Adrenal gland (tissue), 12 donors: Measurements from ENCODE around the gene PANX2. TPM values are rescaled to one million over a fixed set of nuclear protein-coding genes. Genes with fewer than 3 reads are reported as not detected.

Source experiments
- DNase-seq, 7 donors: peaks; one replicate each; pipeline ENCODE4 v3.0.0-alpha.2; 2019 to 2020
- H3K27ac ChIP-seq, 5 donors: fragments of 200-600 bp; sonication (generic) in 4 of 5; 1 replicate in 3 of 5; 2 replicates in 2 of 5; pipeline versions ENCODE4 v1.5.1 to v1.8.0; 2016 to 2020; ENCODE audit warnings: mild to moderate bottlenecking in 1 of 5
- H3K27me3 ChIP-seq: fragments of 200-600 bp; 2 replicates; pipeline ENCODE4 v1.8.0; 2021
- H3K36me3 ChIP-seq, 2 donors: fragments of 200-600 bp; replicated peaks in 1 of 2; 1 replicate in 1 of 2; 2 replicates in 1 of 2; pipeline versions ENCODE4 v1.5.1 to v1.8.0; 2018 to 2022
- H3K4me1 ChIP-seq, 2 donors: fragments of 200-600 bp; replicated peaks in 1 of 2; 1 replicate in 1 of 2; 2 replicates in 1 of 2; pipeline versions ENCODE4 v1.5.1 to v1.8.0; 2018 to 2021
- H3K4me3 ChIP-seq, 4 donors: fragments of 200-600 bp; sonication (generic) in 3 of 4; one replicate each; pipeline ENCODE4 v1.5.1; 2016 to 2018
- H3K9me3 ChIP-seq, 3 donors: fragments of 200-600 bp; sonication (generic) in 1 of 3; replicated peaks in 1 of 3; 1 replicate in 2 of 3; 2 replicates in 1 of 3; pipeline versions ENCODE4 v1.5.1 to v1.8.0; 2016 to 2021
- CTCF ChIP-seq, 6 experiments: fragments of 450-650 bp in 4 of 6; fragments of 200-600 bp in 2 of 6; sonication (generic) in 1 of 6; IDR thresholded peaks; 1 replicate in 5 of 6; 2 replicates in 1 of 6; pipeline versions ENCODE4 v1.5.1 to v1.8.0; 2016 to 2021; ENCODE audit warnings: antibody characterized with exemption in 6 of 6, mild to moderate bottlenecking in 2 of 6, moderate library complexity in 1 of 6
- POLR2A ChIP-seq, 2 donors: fragments of 450-650 bp; IDR thresholded peaks; one replicate each; pipeline ENCODE4 v1.6.1; 2017; ENCODE audit warnings: antibody characterized with exemption in 2 of 2, mild to moderate bottlenecking in 2 of 2, moderate library complexity in 1 of 2
- WGBS, 4 donors: extraction: QIAGEN DNeasy Blood & Tissue Kit in 2 of 4; methylation state at CpG; one replicate each; pipeline versions ENCODE4 v1.1.5 to v1.1.7; 2013 to 2017; 5-methylcytosine and 5-hydroxymethylcytosine counted together
- intact Hi-C, 2 donors: fragments of 100-400 bp; cut with DNase I; formaldehyde crosslinking; loops; one replicate each; pipeline versions ENCODE4 v1.14.1 to v1.15.0; 2022 to 2023
- polyA plus RNA-seq, 3 donors: library from polyadenylated mRNA; stranded (reverse); fragments of 200-250 nt in 2 of 3; fragments of 350-450 nt in 1 of 3; fragmentation: Illumina TruSeq in 1 of 3; extraction: RNeasy Lipid Tissue Mini Kit (QIAGEN cat#74804) in 1 of 3; gene quantifications; one replicate each; pipeline ENCODE4 v1.2.3, GENCODE V29; 2013 to 2014
- total RNA-seq, 9 donors: library from RNA; depleted of rRNA in 4 of 9; stranded (reverse); fragments of >200 nt in 4 of 9; fragments of 120-200 nt in 1 of 9; fragmentation: NEBNext Ultra II Directional in 1 of 9; extraction: Animal tissue kit (Norgen Biotek cat#: 25700) in 1 of 9; gene quantifications; one replicate each; pipeline versions ENCODE4 v1.1.0 to v1.2.4, GENCODE V29; 2013 to 2023
- donor health status: healthy with polysubstance abuse.
- donor health status: Bipolar disorder and iron deficiency.
- donor health status: DM: yes; HTN: yes; CAD: no.
- donor health status: DM: no; HTN: no; CAD: no.
- donor health status: DM: no; HTN: no; CAD: no.
- donor health status: DM: yes; HTN: yes; CAD: no.

PANX2 gene
- total and polyA plus RNA-seq, 12 donors, result 0.22 to 4.1 (median 0.70) TPM

- TF ChIP-seq CTCF (IDR thresholded peaks at IDR 0.05) (no peak), POLR2A (IDR thresholded peaks at IDR 0.05) (no peak)
- H3K27ac ChIP-seq, result no peak overlapping the region
- H3K27me3 ChIP-seq, result no peaks in the 10 kb centered on the region
- H3K36me3 ChIP-seq, result peaks cover 0 to 46% of the 10 kb centered on the region in 2 donors
- no peaks in the 10 kb centered on the region for H3K4me1 ChIP-seq
- intact Hi-C loops, result no loop called here
- WGBS, 4 donors, result 89 to 94% (median 93%) methylated on average over 7 to 16 of the region's 16 CpGs
- no peak overlapping the region for H3K4me3 ChIP-seq
- no peaks in the 10 kb centered on the region for H3K9me3 ChIP-seq
- no peak for DNase-seq
Observed at GRCh38 chr22:50229370-50229769, 58.8 kb downstream of the PANX2 start.

Other genes starting within 250 kb of the PANX2 start
- 10 to 100 TPM; 11.3 to 99.2 (median 54.7) TPM for gene PIM3, start 210.0 kb upstream of the PANX2 start, total RNA-seq
- gene PIM3, start 210.0 kb upstream of the PANX2 start, polyA plus RNA-seq, result 10 to 100 TPM in 2 of 3 donors, 1 to 10 TPM in 1; 7.2 to 70.0 (median 42.0) TPM
- not detected for gene IL17REL, start 158.0 kb upstream of the PANX2 start, total RNA-seq
- not detected for gene IL17REL, start 158.0 kb upstream of the PANX2 start, polyA plus RNA-seq
- gene TTLL8, start 112.4 kb upstream of the PANX2 start, total RNA-seq, result not detected
- gene TTLL8, start 112.4 kb upstream of the PANX2 start, polyA plus RNA-seq, result not detected
- under 1 TPM in 1 of 9 donors, not detected in 8; 0.22 TPM for gene MLC1, start 85.3 kb upstream of the PANX2 start, total RNA-seq
- gene MLC1, start 85.3 kb upstream of the PANX2 start, polyA plus RNA-seq, result under 1 TPM in 1 of 3 donors, not detected in 2; 0.03 TPM
- under 1 TPM in 5 of 9 donors, not detected in 4; 0.14 to 0.46 (median 0.39) TPM for gene MOV10L1, start 80.7 kb upstream of the PANX2 start, total RNA-seq
- under 1 TPM in 2 of 3 donors, not detected in 1; 0.40 to 0.74 TPM for gene MOV10L1, start 80.7 kb upstream of the PANX2 start, polyA plus RNA-seq
- 10 to 100 TPM; 13.5 to 46.8 (median 28.6) TPM for gene TRABD, start 15.2 kb downstream of the PANX2 start, total RNA-seq
- gene TRABD, start 15.2 kb downstream of the PANX2 start, polyA plus RNA-seq, result 10 to 100 TPM in 2 of 3 donors, 1 to 10 TPM in 1; 3.0 to 79.0 (median 48.9) TPM
- 10 to 100 TPM; 28.2 to 52.0 (median 33.9) TPM for gene SELENOO, start 30.3 kb downstream of the PANX2 start, total RNA-seq
- gene SELENOO, start 30.3 kb downstream of the PANX2 start, polyA plus RNA-seq, result 10 to 100 TPM in 2 of 3 donors, 1 to 10 TPM in 1; 1.9 to 89.0 (median 73.5) TPM
- gene TUBGCP6, start 74.3 kb downstream of the PANX2 start, total RNA-seq, result 10 to 100 TPM; 20.0 to 64.8 (median 46.8) TPM
- 100 to 1,000 TPM in 2 of 3 donors, 1 to 10 TPM in 1; 8.3 to 171 (median 111) TPM for gene TUBGCP6, start 74.3 kb downstream of the PANX2 start, polyA plus RNA-seq
- 10 to 100 TPM in 8 of 9 donors, 1 to 10 TPM in 1; 9.7 to 72.1 (median 39.1) TPM for gene HDAC10, start 80.5 kb downstream of the PANX2 start, total RNA-seq
- gene HDAC10, start 80.5 kb downstream of the PANX2 start, polyA plus RNA-seq, result 100 to 1,000 TPM in 1 of 3 donors, 10 to 100 TPM in 1, 1 to 10 TPM in 1; 2.0 to 179 (median 79.3) TPM
- gene MAPK12, start 91.0 kb downstream of the PANX2 start, total RNA-seq, result 1 to 10 TPM; 3.1 to 6.8 (median 5.2) TPM
- 10 to 100 TPM in 2 of 3 donors, 1 to 10 TPM in 1; 1.7 to 17.1 (median 13.9) TPM for gene MAPK12, start 91.0 kb downstream of the PANX2 start, polyA plus RNA-seq
- 1 to 10 TPM; 3.0 to 9.3 (median 6.7) TPM for gene MAPK11, start 99.6 kb downstream of the PANX2 start, total RNA-seq
- gene MAPK11, start 99.6 kb downstream of the PANX2 start, polyA plus RNA-seq, result 10 to 100 TPM in 2 of 3 donors, 1 to 10 TPM in 1; 2.0 to 29.5 (median 25.1) TPM
- 100 to 1,000 TPM in 8 of 9 donors, 10 to 100 TPM in 1; 12.4 to 412 (median 324) TPM for gene PLXNB2, start 136.9 kb downstream of the PANX2 start, total RNA-seq
- gene PLXNB2, start 136.9 kb downstream of the PANX2 start, polyA plus RNA-seq, result 100 to 1,000 TPM in 2 of 3 donors, 10 to 100 TPM in 1; 38.1 to 431 (median 268) TPM
- 10 to 100 TPM in 2 of 9 donors, 1 to 10 TPM in 7; 1.8 to 16.9 (median 8.0) TPM for gene DENND6B, start 156.3 kb downstream of the PANX2 start, total RNA-seq
- 10 to 100 TPM in 2 of 3 donors, 1 to 10 TPM in 1; 2.5 to 32.7 (median 21.7) TPM for gene DENND6B, start 156.3 kb downstream of the PANX2 start, polyA plus RNA-seq
- gene PPP6R2, start 172.6 kb downstream of the PANX2 start, total RNA-seq, result 100 to 1,000 TPM in 1 of 9 donors, 10 to 100 TPM in 8; 35.5 to 104 (median 65.3) TPM
- gene PPP6R2, start 172.6 kb downstream of the PANX2 start, polyA plus RNA-seq, result 100 to 1,000 TPM in 1 of 3 donors, 10 to 100 TPM in 2; 19.6 to 129 (median 84.7) TPM